H1 (cell line): ENCODE data around the gene DRC7. TPM values are rescaled to one million over a fixed set of nuclear protein-coding genes. Genes with fewer than 3 reads are reported as not detected.
A peak's percentile ranks its signal among the peaks of the same experiment; 100 is the strongest.

Experiments used
- CTCF ChIA-PET: fragments of 300-600 bp; sonication (Branson Sonifier 250); formaldehyde crosslinking; loops from one replicate; lab custom pipeline; 2021; ENCODE audit not compliant: partially characterized antibody; lab: Charles Lee
- POLR2A ChIA-PET: fragments of 300-600 bp; sonication (Branson Sonifier 250); formaldehyde crosslinking; loops from one replicate; lab custom pipeline; 2021; ENCODE audit warnings: inconsistent platforms; ENCODE audit not compliant: partially characterized antibody; lab: Charles Lee
- DNase-seq, 2 experiments: peaks; one replicate each; pipeline versions ENCODE4 v3.0.0 to v3.0.0-alpha.2; 2010 to 2022; ENCODE audit warnings: low spot score in 2 of 2, low read depth in 1 of 2, mixed read lengths in 1 of 2
- FAIRE-seq: peaks from 2 replicates; lab custom pipeline; 2011; peaks lifted over from hg19 to GRCh38; lab: Jason Lieb, UNC
- H2AFZ ChIP-seq: 2 replicates; pipeline ENCODE4 v1.8.1; 2012; ENCODE audit warnings: low read length, inconsistent platforms
- H2AK5ac ChIP-seq: 2 replicates; pipeline ENCODE4 v1.6.1; 2013; ENCODE audit warnings: low read depth, low read length
- H2BK120ac ChIP-seq: replicated peaks from 2 replicates; pipeline ENCODE3; 2013; ENCODE audit warnings: low read depth, low read length, inconsistent platforms
- H2BK12ac ChIP-seq: 2 replicates; pipeline ENCODE4 v1.6.1; 2013; ENCODE audit warnings: low read depth, low read length
- H2BK15ac ChIP-seq: 2 replicates; pipeline ENCODE4 v1.6.1; 2013; ENCODE audit warnings: low read length
- H2BK20ac ChIP-seq: 2 replicates; pipeline ENCODE4 v1.6.1; 2013; ENCODE audit warnings: low read length
- H2BK5ac ChIP-seq: 2 replicates; pipeline ENCODE4 v1.6.1; 2013; ENCODE audit warnings: low read depth, low read length
- H3K14ac ChIP-seq: 2 replicates; pipeline ENCODE4 v1.6.1; 2013; ENCODE audit warnings: inconsistent platforms; ENCODE audit not compliant: insufficient read length
- H3K18ac ChIP-seq: 2 replicates; pipeline ENCODE4 v1.6.1; 2013; ENCODE audit warnings: low read length; ENCODE audit errors: extremely low read depth
- H3K23ac ChIP-seq: 2 replicates; pipeline ENCODE4 v1.6.1; 2013; ENCODE audit warnings: inconsistent platforms; ENCODE audit not compliant: insufficient read length
- H3K23me2 ChIP-seq: 2 replicates; pipeline ENCODE4 v1.6.1; 2013; ENCODE audit warnings: low read depth, low read length
- H3K27ac ChIP-seq: 2 replicates; pipeline ENCODE4 v1.6.1; 2011; ENCODE audit warnings: low read depth, low read length, inconsistent platforms
- H3K27me3 ChIP-seq, 4 experiments: replicated peaks in 1 of 4; 1 replicate in 1 of 4; 2 replicates in 3 of 4; pipeline versions ENCODE4 v1.6.1 to v1.8.1; 2011 to 2013; ENCODE audit warnings: low read length in 3 of 4, mild to moderate bottlenecking in 3 of 4, inconsistent platforms in 2 of 4, mixed read lengths in 2 of 4, moderate library complexity in 1 of 4; ENCODE audit not compliant: control insufficient read depth in 3 of 4, insufficient read depth in 3 of 4; ENCODE audit errors: extremely low read depth in 1 of 4
- H3K36me3 ChIP-seq, 4 experiments: 2 replicates each; pipeline versions ENCODE4 v1.6.1 to v1.8.1; 2011 to 2013; ENCODE audit warnings: mild to moderate bottlenecking in 4 of 4, low read length in 3 of 4, moderate library complexity in 2 of 4, control low read depth in 1 of 4, inconsistent platforms in 1 of 4; ENCODE audit not compliant: insufficient read depth in 4 of 4, control insufficient read depth in 2 of 4
- H3K4ac ChIP-seq: replicated peaks from 2 replicates; pipeline ENCODE3; 2013; ENCODE audit warnings: low read length, low read depth, mixed read lengths, inconsistent platforms; ENCODE audit not compliant: insufficient read length
- H3K4me1 ChIP-seq, 4 experiments: replicated peaks in 1 of 4; 1 replicate in 1 of 4; 2 replicates in 3 of 4; pipeline versions ENCODE4 v1.6.1 to v1.8.1; 2011 to 2013; ENCODE audit warnings: low read length in 3 of 4, inconsistent platforms in 2 of 4, mixed read lengths in 1 of 4; ENCODE audit not compliant: insufficient read depth in 4 of 4, control insufficient read depth in 3 of 4
- H3K4me2 ChIP-seq, 2 experiments: 2 replicates each; pipeline versions ENCODE4 v1.6.1 to v1.8.1; 2011 to 2013; ENCODE audit warnings: low read depth in 2 of 2, low read length in 2 of 2, control low read depth in 1 of 2, inconsistent platforms in 1 of 2, mild to moderate bottlenecking in 1 of 2; ENCODE audit not compliant: insufficient read depth in 1 of 2
- H3K4me3 ChIP-seq, 4 experiments: fragments of 200-600, 300-600 bp in 1 of 4; sonication (generic), shearing (Covaris generic), sonication (Bioruptor Twin) in 1 of 4; 2 replicates each; pipeline versions ENCODE4 v1.5.1 to v1.8.1; 2011 to 2016; ENCODE audit warnings: low read length in 4 of 4, low read depth in 3 of 4, control low read depth in 2 of 4, inconsistent platforms in 2 of 4, mild to moderate bottlenecking in 2 of 4, mixed read lengths in 1 of 4, moderate library complexity in 1 of 4; ENCODE audit not compliant: insufficient read depth in 2 of 4; ENCODE audit errors: extremely low read depth in 1 of 4
- H3K56ac ChIP-seq: replicated peaks from 2 replicates; pipeline ENCODE3; 2013; ENCODE audit warnings: low read depth, mild to moderate bottlenecking, mixed read lengths, low read length, inconsistent platforms; ENCODE audit not compliant: insufficient read length
- H3K79me1 ChIP-seq: 2 replicates; pipeline ENCODE4 v1.6.1; 2013; ENCODE audit warnings: low read depth, low read length, control low read depth
- H3K79me2 ChIP-seq, 2 experiments: 2 replicates each; pipeline versions ENCODE4 v1.6.1 to v1.8.1; 2012 to 2013; ENCODE audit warnings: low read length in 2 of 2, mild to moderate bottlenecking in 2 of 2, inconsistent platforms in 1 of 2; ENCODE audit not compliant: insufficient read depth in 2 of 2, control insufficient read depth in 1 of 2
- H3K9ac ChIP-seq, 4 experiments: replicated peaks in 1 of 4; 1 replicate in 1 of 4; 2 replicates in 3 of 4; pipeline versions ENCODE4 v1.6.1 to v1.8.1; 2011 to 2013; ENCODE audit warnings: low read depth in 3 of 4, low read length in 3 of 4, control low read depth in 2 of 4, mild to moderate bottlenecking in 2 of 4, moderate library complexity in 2 of 4, inconsistent platforms in 1 of 4; ENCODE audit errors: extremely low read depth in 1 of 4
- H3K9me3 ChIP-seq, 2 experiments: 2 replicates each; pipeline versions ENCODE4 v1.6.1 to v1.8.1; 2012 to 2013; ENCODE audit warnings: mild to moderate bottlenecking in 2 of 2, moderate library complexity in 2 of 2, control low read depth in 1 of 2, inconsistent platforms in 1 of 2, low read depth in 1 of 2, low read length in 1 of 2, mixed read lengths in 1 of 2; ENCODE audit not compliant: insufficient read depth in 2 of 2
- H4K20me1 ChIP-seq, 2 experiments: replicated peaks in 1 of 2; 2 replicates each; pipeline versions ENCODE3 to v1.8.1; 2011 to 2013; ENCODE audit warnings: inconsistent platforms in 2 of 2, low read length in 2 of 2, mild to moderate bottlenecking in 1 of 2; ENCODE audit not compliant: insufficient read depth in 2 of 2, control insufficient read depth in 1 of 2
- H4K5ac ChIP-seq: 2 replicates; pipeline ENCODE4 v1.6.1; 2013; ENCODE audit warnings: low read length, low read depth, mixed read lengths, inconsistent platforms; ENCODE audit not compliant: insufficient read length
- H4K8ac ChIP-seq: 2 replicates; pipeline ENCODE4 v1.8.0; 2013; ENCODE audit warnings: mild to moderate bottlenecking, moderate library complexity, low read length, inconsistent platforms; ENCODE audit not compliant: insufficient read depth; ENCODE audit errors: extremely low read depth
- H4K91ac ChIP-seq: replicated peaks from 2 replicates; pipeline ENCODE3; 2013; ENCODE audit warnings: low read length, mixed read lengths, inconsistent platforms; ENCODE audit not compliant: insufficient read length
- SAP30 ChIP-seq: fragments of 300-600 bp; sonication (generic); IDR thresholded peaks from 2 replicates; pipeline ENCODE4 v1.7.1; 2012; ENCODE audit warnings: low read length, moderate library complexity, mild to moderate bottlenecking, inconsistent platforms; ENCODE audit not compliant: insufficient read depth, insufficient replicate concordance
- SIN3A ChIP-seq, 2 experiments: IDR thresholded peaks in 1 of 2; conservative IDR thresholded peaks in 1 of 2; 2 replicates each; pipeline ENCODE4 v1.6.1; 2011 to 2012; ENCODE audit warnings: low read length in 2 of 2, improper control_type of control experiment in 1 of 2, low read depth in 1 of 2, mild to moderate bottlenecking in 1 of 2
- WGBS, 2 experiments: shearing (Covaris generic) in 1 of 2; methylation state at CpG; one replicate each; pipeline versions ENCODE4 v1.1.6 to v1.1.7; 2013 to 2015; ENCODE audit warnings: low lambda C conversion rate in 2 of 2, mixed read lengths in 2 of 2, inconsistent platforms in 1 of 2, low coverage in 1 of 2, missing lambda C conversion rate in 1 of 2; ENCODE audit not compliant: insufficient replicate concordance in 2 of 2, insufficient coverage in 1 of 2, insufficient read length in 1 of 2; ENCODE audit errors: extremely low coverage in 1 of 2, missing lambda C conversion rate in 1 of 2; 5-methylcytosine and 5-hydroxymethylcytosine counted together
- polyA plus RNA-seq, 7 experiments: library from polyadenylated mRNA; depleted of rRNA in 3 of 7; stranded (reverse) in 5 of 7; unstranded in 2 of 7; fragments of >200 nt in 5 of 7; fragments of 200-250 nt in 2 of 7; gene quantifications; 1 replicate in 5 of 7; 2 replicates in 1 of 7; 4 replicates in 1 of 7; pipeline versions ENCODE4 v1.2.1 to v1.2.3, GENCODE V29; 2011 to 2013; ENCODE audit warnings: missing spikeins in 2 of 7, mixed read lengths in 2 of 7
- total RNA-seq: library from RNA; stranded (reverse); fragmentation: NEBNext Ultra II Directional; extraction: Animal tissue kit (Norgen Biotek cat#: 25700); gene quantifications from 2 replicates; pipeline ENCODE4 v1.2.1, GENCODE V29; 2021

DRC7 gene
- total and polyA plus RNA-seq, 2 of the 8 experiments (the other 6 are each of a cell fraction or from before 2014, with no cell fraction given) = 0.14 TPM; not detected in 1

GRCh38 chr16:57758331-57759117 is 63.9 kb downstream of the DRC7 start:
- H4K8ac ChIP-seq = no peak overlapping the region
- H3K27me3 ChIP-seq = no peaks in the 10 kb centered on the region; a peak in 1 of 7 replicates
- no peak overlapping the region for H3K9ac ChIP-seq
- no peak overlapping the region for H4K91ac ChIP-seq
- no peaks in the 10 kb centered on the region for H3K79me2 ChIP-seq
- H2BK20ac ChIP-seq = no peak overlapping the region
- H2AK5ac ChIP-seq = no peak overlapping the region
- H2BK120ac ChIP-seq = no peak overlapping the region
- H3K79me1 ChIP-seq = no peaks in the 10 kb centered on the region
- H3K23me2 ChIP-seq = no peaks in the 10 kb centered on the region
- H2BK15ac ChIP-seq = 0 out of 2 replicates have a peak overlapping the region, but pooled peaks have one; percentile 12
- H3K36me3 ChIP-seq = peaks cover 0 to 8% (median 3%) of the 10 kb centered on the region in 4 experiments; a peak in 5 of 8 replicates
- no peak overlapping the region for H3K14ac ChIP-seq
- H4K20me1 ChIP-seq = peaks cover 4 to 6% of the 10 kb centered on the region in 2 experiments
- TF ChIP-seq SIN3A (conservative IDR thresholded peaks at IDR 0.05 in 1 of 2, IDR thresholded peaks at IDR 0.05 in 1 of 2; ENCODE audit: low read depth in 1 of 2, low read length in 2 of 2) (no peak), SAP30 (no peak)
- H3K4me1 ChIP-seq = peaks cover 0 to 12% (median 7%) of the 10 kb centered on the region in 4 experiments; a peak in 4 of 7 replicates
- H3K18ac ChIP-seq = no peak overlapping the region
- no peak overlapping the region for H3K4me2 ChIP-seq
- no peak overlapping the region for H4K5ac ChIP-seq
- DNase-seq (peak in 1 of 2 experiments; percentile 42), FAIRE-seq (no peak)
- no peak overlapping the region for H3K56ac ChIP-seq
- no peak overlapping the region for H2AFZ ChIP-seq
- H2BK12ac ChIP-seq = no peak overlapping the region
- peak overlapping the region; percentile 53 for H3K4ac ChIP-seq
- 93% methylated on average over 30 of the region's 33 CpGs; no CpG with 5 or more reads in 1 of the 2 experiments for WGBS, 2 experiments
- CTCF ChIA-PET = interaction anchor here (0.9 to 4.8 kb wide), 19 partner anchors 8 to 353 kb away, joined by 3 to 24 read pairs (median 8); partner anchors contain the start of gene KATNB1
- no peak overlapping the region; the same call in 1 of the 2 replicates for H2BK5ac ChIP-seq
- H3K27ac ChIP-seq = no peak overlapping the region
- H3K9me3 ChIP-seq = no peaks in the 10 kb centered on the region
- no peak overlapping the region for H3K23ac ChIP-seq
- POLR2A ChIA-PET = interaction anchor here (1.7 to 2.5 kb wide), 2 partner anchors 22 to 23 kb away, joined by 4 to 9 read pairs; partner anchors contain the start of gene KATNB1
- no peak overlapping the region for H3K4me3 ChIP-seq
